ENCODE measurements around the gene ITFG1.
"Not testable (repeated sequence)": the region's sequence is repeated elsewhere in the genome, so short reads cannot be mapped to it uniquely, and the experiment has no call there.

ITFG1 gene

GRCh38 chr16:47460359-47460710 lies 528 bp downstream of the ITFG1 start:
- no peak for DNase-seq (ENCODE audit: low spot score)
- no peak for TF ChIP-seq CTCF (IDR thresholded peaks at IDR 0.05; ENCODE audit: extremely low read depth, missing control alignments)

GRCh38 chr16:47459603-47460002 lies 1.3 kb downstream of the ITFG1 start:
- no peak for DNase-seq (ENCODE audit: low spot score)
- no peak for TF ChIP-seq CTCF (IDR thresholded peaks at IDR 0.05; ENCODE audit: extremely low read depth, missing control alignments)

DNA sequence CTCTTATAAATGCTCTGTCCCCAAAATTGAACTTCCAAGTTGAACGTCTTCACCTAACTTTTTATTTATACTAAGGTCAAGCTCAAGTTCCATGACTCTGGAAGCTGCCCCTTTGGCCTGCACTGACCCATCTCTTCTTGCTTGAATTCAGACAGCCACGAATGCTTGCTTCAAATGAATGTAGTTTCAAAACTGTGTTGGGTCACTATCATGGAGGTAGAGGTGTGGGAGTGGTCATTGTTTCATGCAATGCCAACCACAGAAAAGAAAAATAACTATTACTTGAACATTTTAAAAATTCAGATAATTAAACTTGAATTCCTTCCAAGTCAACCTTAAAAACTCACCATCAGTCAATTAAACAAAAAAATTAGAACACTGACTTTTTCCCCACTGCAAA lies 2.5 kb downstream of the ITFG1 start:
- DNase-seq (ENCODE audit: low spot score), result no peak
- TF ChIP-seq CTCF (IDR thresholded peaks at IDR 0.05; ENCODE audit: extremely low read depth, missing control alignments), result no peak

DNA sequence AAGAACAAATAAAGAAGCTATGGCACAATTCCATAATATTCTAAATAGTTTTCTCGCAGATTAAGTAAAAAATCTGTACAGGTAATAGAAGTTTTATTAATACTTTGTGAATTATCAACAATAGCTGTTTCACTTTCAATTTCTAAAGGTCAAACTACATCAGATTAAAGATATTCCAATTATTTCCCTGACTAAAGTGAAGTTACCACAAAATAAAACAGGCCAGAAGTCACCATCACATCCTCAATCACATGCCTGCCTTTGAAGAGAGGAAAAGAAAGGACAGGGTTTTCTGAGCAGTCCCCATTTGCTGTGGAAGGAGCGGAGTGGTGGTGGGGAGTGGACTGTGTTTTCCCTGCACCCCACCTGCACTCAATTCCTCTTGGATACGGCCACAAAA lies 11.1 kb downstream of the ITFG1 start:
- no peak for TF ChIP-seq CTCF (IDR thresholded peaks at IDR 0.05; ENCODE audit: extremely low read depth, missing control alignments)
- no peak for DNase-seq (ENCODE audit: low spot score)

GRCh38 chr16:47448830-47449575 lies 11.9 kb downstream of the ITFG1 start:
- no peak for DNase-seq (ENCODE audit: low spot score)
- no peak for TF ChIP-seq CTCF (IDR thresholded peaks at IDR 0.05; ENCODE audit: extremely low read depth, missing control alignments)

DNA sequence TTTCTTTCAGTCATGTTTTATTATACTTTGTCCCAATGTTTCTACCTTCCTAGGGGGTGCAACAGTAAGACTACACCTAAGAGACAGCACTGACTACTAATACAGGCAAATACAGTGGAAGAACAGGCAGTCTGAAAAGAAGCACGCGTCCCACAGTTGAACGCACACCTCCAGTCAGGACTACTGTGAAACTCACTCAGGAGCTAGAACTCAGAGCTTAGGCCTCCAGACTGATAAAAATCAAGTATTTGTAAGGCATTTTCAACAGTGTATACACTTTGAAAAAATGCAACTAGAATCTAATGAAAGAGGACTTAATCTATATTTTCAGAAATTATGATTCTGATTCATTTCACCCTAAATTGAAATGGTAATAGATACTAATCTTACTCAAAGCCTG lies 14.4 kb downstream of the ITFG1 start:
- TF ChIP-seq CTCF (IDR thresholded peaks at IDR 0.05; ENCODE audit: extremely low read depth, missing control alignments), result no peak
- no peak for DNase-seq (ENCODE audit: low spot score)

- DNase-seq (ENCODE audit: low spot score), result not testable (repeated sequence)
These were observed 18.0 kb downstream of the ITFG1 start for GRCh38 chr16:47442884-47443283.

DNA sequence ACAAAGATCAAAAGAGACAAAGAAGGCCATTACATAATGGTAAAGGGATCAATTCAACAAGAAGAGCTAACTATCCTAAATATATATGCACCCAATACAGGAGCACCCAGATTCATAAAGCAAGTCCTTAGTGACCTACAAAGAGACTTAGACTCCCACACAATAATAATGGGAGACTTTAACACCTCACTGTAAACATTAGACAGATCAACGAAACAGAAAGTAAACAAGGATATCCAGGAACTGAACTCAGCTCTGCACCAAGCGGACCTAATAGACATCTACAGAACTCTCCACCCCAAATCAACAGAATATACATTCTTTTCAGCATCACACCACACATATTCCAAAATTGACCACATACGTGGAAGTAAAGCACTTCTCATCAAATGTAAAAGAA lies 20.8 kb downstream of the ITFG1 start:
- DNase-seq (ENCODE audit: low spot score), result not testable (repeated sequence)

DNA sequence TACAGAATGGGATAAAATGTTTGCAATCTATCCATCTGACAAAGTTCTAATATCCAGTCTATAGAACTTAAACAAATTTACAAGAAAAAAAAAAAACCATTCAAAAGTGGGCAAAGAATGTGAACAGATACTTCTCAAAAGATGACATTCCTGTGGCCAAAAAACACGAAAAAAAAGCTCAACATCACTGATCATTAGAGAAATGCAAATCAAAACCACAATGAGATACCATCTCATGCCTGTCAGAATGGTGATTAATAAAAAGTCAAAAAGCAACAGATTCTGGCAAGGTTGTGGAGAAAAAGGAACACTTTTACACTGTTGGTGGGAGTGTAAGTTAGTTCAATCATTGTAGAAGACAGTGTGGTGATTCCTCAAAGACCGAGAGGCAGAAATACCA lies 26.6 kb downstream of the ITFG1 start:
- DNase-seq (ENCODE audit: low spot score), result not testable (repeated sequence)

Measured in GM20000 (cell line).